ENCODE data around the gene DAG1. TPM values are rescaled to one million over a fixed set of nuclear protein-coding genes. Genes with fewer than 3 reads are reported as not detected.

The DAG1 gene
- total RNA-seq, 3 donors from 2014 or later, result 76.9 to 97.3 (median 88.8) TPM

GRCh38 chr3:49471856-49472495 is 1.9 kb downstream of the DAG1 start:
- no peaks in the 10 kb centered on the region for H3K9me3 ChIP-seq
- H3K4me1 ChIP-seq (ENCODE audit: low read depth), result peaks cover 19% of the 10 kb centered on the region
- intact Hi-C loops (cut with DNase I, micrococcal nuclease), result no loop called here
- peaks cover 3% of the 10 kb centered on the region for H3K36me3 ChIP-seq (ENCODE audit: low read depth)
- DNase-seq (no peak), ATAC-seq (no peak)
- TF ChIP-seq, protein P1, sequence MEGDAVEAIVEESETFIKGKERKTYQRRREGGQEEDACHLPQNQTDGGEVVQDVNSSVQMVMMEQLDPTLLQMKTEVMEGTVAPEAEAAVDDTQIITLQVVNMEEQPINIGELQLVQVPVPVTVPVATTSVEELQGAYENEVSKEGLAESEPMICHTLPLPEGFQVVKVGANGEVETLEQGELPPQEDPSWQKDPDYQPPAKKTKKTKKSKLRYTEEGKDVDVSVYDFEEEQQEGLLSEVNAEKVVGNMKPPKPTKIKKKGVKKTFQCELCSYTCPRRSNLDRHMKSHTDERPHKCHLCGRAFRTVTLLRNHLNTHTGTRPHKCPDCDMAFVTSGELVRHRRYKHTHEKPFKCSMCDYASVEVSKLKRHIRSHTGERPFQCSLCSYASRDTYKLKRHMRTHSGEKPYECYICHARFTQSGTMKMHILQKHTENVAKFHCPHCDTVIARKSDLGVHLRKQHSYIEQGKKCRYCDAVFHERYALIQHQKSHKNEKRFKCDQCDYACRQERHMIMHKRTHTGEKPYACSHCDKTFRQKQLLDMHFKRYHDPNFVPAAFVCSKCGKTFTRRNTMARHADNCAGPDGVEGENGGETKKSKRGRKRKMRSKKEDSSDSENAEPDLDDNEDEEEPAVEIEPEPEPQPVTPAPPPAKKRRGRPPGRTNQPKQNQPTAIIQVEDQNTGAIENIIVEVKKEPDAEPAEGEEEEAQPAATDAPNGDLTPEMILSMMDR (IDR thresholded peaks at IDR 0.05), result no peak
- no peak overlapping the region for H3K4me3 ChIP-seq

DNA sequence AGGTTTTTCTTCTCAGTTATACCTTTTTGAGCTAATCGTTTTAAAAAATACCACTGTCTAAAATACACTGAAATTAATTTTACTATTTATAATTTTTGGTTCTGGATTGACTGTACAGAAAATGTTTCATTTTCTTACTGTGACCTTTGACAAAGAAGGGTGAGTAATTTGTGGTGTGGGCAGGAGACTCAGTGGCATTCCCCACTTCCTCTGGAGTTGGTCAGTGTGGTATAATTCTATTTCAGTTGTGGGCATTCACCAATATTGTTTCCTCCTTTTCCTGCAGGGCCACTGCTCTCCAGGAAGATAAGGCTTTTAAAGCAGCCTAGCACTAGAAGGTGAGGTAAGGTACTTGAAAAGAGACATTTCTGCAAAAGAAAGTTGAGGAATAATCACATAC is 6.5 kb downstream of the DAG1 start:
- Histone ChIP-seq H3K4me1 (ENCODE audit: low read depth) (peaks cover 5% of the 10 kb centered on the region), H3K4me3 (no peak overlapping the region), H3K9me3 (no peaks in the 10 kb centered on the region), H3K36me3 (ENCODE audit: low read depth) (no peaks in the 10 kb centered on the region)
- TF ChIP-seq, protein P1 (IDR thresholded peaks at IDR 0.05), result no peak
- DNase-seq (no peak), ATAC-seq (no peak)
- intact Hi-C loops (cut with DNase I, micrococcal nuclease), result no loop called here

GRCh38 chr3:49482766-49483165 is 12.7 kb downstream of the DAG1 start:
- DNase-seq, result no peak
- ATAC-seq, result no peak
- TF ChIP-seq, protein P1 (IDR thresholded peaks at IDR 0.05), result no peak
- H3K4me1 ChIP-seq (ENCODE audit: low read depth), result no peaks in the 10 kb centered on the region
- intact Hi-C loops (cut with DNase I, micrococcal nuclease), result no loop called here
- H3K36me3 ChIP-seq (ENCODE audit: low read depth), result no peaks in the 10 kb centered on the region
- H3K4me3 ChIP-seq, result no peak overlapping the region
- H3K9me3 ChIP-seq, result no peaks in the 10 kb centered on the region

GRCh38 chr3:49484471-49484870 is 14.4 kb downstream of the DAG1 start:
- TF ChIP-seq, protein P1 (IDR thresholded peaks at IDR 0.05), result no peak
- Histone ChIP-seq H3K9me3 (no peaks in the 10 kb centered on the region), H3K4me1 (ENCODE audit: low read depth) (no peaks in the 10 kb centered on the region), H3K4me3 (no peak overlapping the region), H3K36me3 (ENCODE audit: low read depth) (no peaks in the 10 kb centered on the region)
- no peak for DNase-seq
- ATAC-seq, result peak; percentile 14
- intact Hi-C loops (cut with DNase I, micrococcal nuclease), result no loop called here

- ATAC-seq (no peak), DNase-seq (no peak)
- TF ChIP-seq, protein P1 (IDR thresholded peaks at IDR 0.05), result no peak
- intact Hi-C loops (cut with DNase I, micrococcal nuclease), result no loop called here
- Histone ChIP-seq H3K4me3 (no peak overlapping the region), H3K9me3 (no peaks in the 10 kb centered on the region), H3K36me3 (ENCODE audit: low read depth) (no peaks in the 10 kb centered on the region), H3K4me1 (ENCODE audit: low read depth) (no peaks in the 10 kb centered on the region)
Observed at GRCh38 chr3:49489247-49489646, 19.2 kb downstream of the DAG1 start.

DNA sequence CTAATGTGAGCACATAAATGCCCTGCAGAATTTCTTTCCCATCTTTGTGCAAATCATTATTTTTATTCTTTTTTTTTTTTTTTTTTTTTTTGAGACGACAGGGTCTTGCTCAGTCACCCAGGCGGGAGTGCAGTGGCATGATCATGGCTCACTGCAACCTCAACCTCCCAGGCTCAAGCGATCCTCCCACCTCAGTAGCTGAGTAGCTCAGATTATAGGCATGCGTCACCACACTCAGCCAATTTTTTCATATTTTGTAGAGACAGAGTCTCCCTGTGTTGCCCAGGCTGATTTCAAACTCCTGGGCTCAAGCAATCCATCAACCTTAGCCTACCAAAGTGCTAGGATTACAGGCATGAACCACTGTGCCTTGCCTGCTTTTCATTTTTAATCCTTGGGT is 22.9 kb downstream of the DAG1 start:
- intact Hi-C loops (cut with DNase I, micrococcal nuclease), result no loop called here
- TF ChIP-seq, protein P1 (IDR thresholded peaks at IDR 0.05), result no peak
- ATAC-seq (no peak), DNase-seq (no peak)
- Histone ChIP-seq H3K9me3 (no peaks in the 10 kb centered on the region), H3K4me3 (no peak overlapping the region), H3K4me1 (ENCODE audit: low read depth) (no peaks in the 10 kb centered on the region), H3K36me3 (ENCODE audit: low read depth) (no peaks in the 10 kb centered on the region)

Data from mucosa of descending colon (tissue), 3 donors.